Common myeloid progenitor, CD34-positive (primary cell): Measurements from ENCODE around the gene SYNDIG1L. TPM values are rescaled to one million over a fixed set of nuclear protein-coding genes. Genes with fewer than 3 reads are reported as not detected.

Experiments
- CTCF ChIA-PET: fragments of 350-600 bp; sonication (Branson Sonifier 250); formaldehyde crosslinking; loops from one replicate; lab custom pipeline; 2021; ENCODE audit warnings: antibody characterized with exemption; lab: Charles Lee
- POLR2A ChIA-PET: fragments of 350-600 bp; sonication (Branson Sonifier 250); formaldehyde crosslinking; loops from one replicate; lab custom pipeline; 2021; ENCODE audit warnings: antibody characterized with exemption; lab: Charles Lee
- DNase-seq, 3 donors: peaks; one replicate each; pipeline versions ENCODE4 v3.0.0 to v3.0.0-alpha.2; 2013
- H3K27ac ChIP-seq, 2 experiments: 1 replicate in 1 of 2; 2 replicates in 1 of 2; pipeline ENCODE4 v1.7.0; 2013; ENCODE audit warnings: inconsistent platforms in 2 of 2, low read length in 2 of 2, mild to moderate bottlenecking in 2 of 2, low read depth in 1 of 2, moderate library complexity in 1 of 2; ENCODE audit not compliant: severe bottlenecking in 2 of 2, insufficient read depth in 1 of 2, poor library complexity in 1 of 2
- H3K27me3 ChIP-seq, 5 experiments: replicated peaks in 2 of 5; 1 replicate in 3 of 5; 2 replicates in 2 of 5; pipeline versions ENCODE4 v1.6.1 to v1.7.0; 2013; ENCODE audit warnings: low read length in 4 of 5, mild to moderate bottlenecking in 2 of 5, moderate library complexity in 2 of 5, inconsistent platforms in 1 of 5; ENCODE audit not compliant: insufficient read depth in 5 of 5, control insufficient read depth in 4 of 5
- H3K36me3 ChIP-seq, 4 experiments: 1 replicate in 2 of 4; 2 replicates in 2 of 4; pipeline versions ENCODE4 v1.6.1 to v1.7.0; 2013; ENCODE audit warnings: low read length in 3 of 4, control low read depth in 1 of 4, mild to moderate bottlenecking in 1 of 4; ENCODE audit not compliant: control insufficient read depth in 4 of 4, insufficient read depth in 4 of 4
- H3K4me1 ChIP-seq, 4 experiments: 1 replicate in 3 of 4; 2 replicates in 1 of 4; pipeline versions ENCODE4 v1.6.1 to v1.7.1; 2013; ENCODE audit warnings: low read length in 3 of 4, mild to moderate bottlenecking in 3 of 4, control low read depth in 1 of 4, inconsistent platforms in 1 of 4, moderate library complexity in 1 of 4; ENCODE audit not compliant: control insufficient read depth in 4 of 4, insufficient read depth in 4 of 4; ENCODE audit errors: control extremely low read depth in 1 of 4
- H3K4me3 ChIP-seq, 7 experiments: 1 replicate in 4 of 7; 2 replicates in 3 of 7; pipeline versions ENCODE4 v1.5.1 to v1.7.0; 2013; ENCODE audit warnings: mild to moderate bottlenecking in 7 of 7, low read length in 6 of 7, moderate library complexity in 6 of 7, inconsistent platforms in 2 of 7, low read depth in 2 of 7, control low read depth in 1 of 7; ENCODE audit not compliant: insufficient read depth in 4 of 7, control insufficient read depth in 1 of 7; ENCODE audit errors: extremely low read depth in 1 of 7
- H3K9me3 ChIP-seq, 5 experiments: 1 replicate in 4 of 5; 2 replicates in 1 of 5; pipeline versions ENCODE4 v1.6.1 to v1.7.1; 2013; ENCODE audit warnings: low read length in 4 of 5, mild to moderate bottlenecking in 2 of 5, inconsistent platforms in 1 of 5, low read depth in 1 of 5, moderate library complexity in 1 of 5; ENCODE audit not compliant: control insufficient read depth in 4 of 5, insufficient read depth in 2 of 5; ENCODE audit errors: control extremely low read depth in 1 of 5
- WGBS: methylation state at CpG from one replicate; pipeline ENCODE4 v1.1.5; 2013; ENCODE audit not compliant: insufficient coverage; 5-methylcytosine and 5-hydroxymethylcytosine counted together
- polyA plus RNA-seq: library from polyadenylated mRNA; unstranded; fragments of 120-200 nt; gene quantifications from one replicate; pipeline ENCODE4 v1.2.1, GENCODE V29; 2013

SYNDIG1L gene
- 0.01 TPM for polyA plus RNA-seq

DNA sequence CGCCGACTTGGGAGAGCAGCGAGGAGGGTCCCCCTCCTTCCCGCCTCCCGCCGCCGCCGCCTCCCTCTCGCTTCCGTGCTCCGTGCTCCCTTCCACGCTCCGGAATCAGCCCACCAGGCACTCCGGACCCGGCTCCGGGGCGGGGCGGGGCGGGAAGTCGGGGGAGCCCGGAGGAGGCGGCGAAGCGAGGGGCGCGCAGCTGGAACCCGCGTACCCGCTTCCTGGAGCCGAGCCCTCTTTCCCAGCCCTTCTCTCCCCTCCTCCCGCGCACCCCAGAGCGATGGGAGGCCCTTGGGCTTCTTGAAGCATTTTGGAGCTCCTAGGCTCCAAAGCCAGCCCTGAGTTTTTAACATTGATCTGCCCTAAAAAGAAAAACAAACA, at the start of gene SYNDIG1L:
TSS of gene SYNDIG1L (minus strand) at position 9 of the 381 bp plus-strand sequence. CDS start 16,466 bp downstream, outside the sequence.
- ChIA-PET POLR2A (no interaction called here), CTCF (interaction anchor here (1.0 to 2.9 kb wide), 3 partner anchors 11 to 55 kb away, joined by 3 to 7 read pairs (median 5); no protein-coding TSS in a partner anchor)
- DNase-seq, result no peak
- Histone ChIP-seq H3K9me3 (no peaks in the 10 kb centered on the region), H3K4me3 (peak within 1 kb of the TSS in 2 of 7 experiments; percentile 33 to 40), H3K27ac (no peak within 1 kb of the TSS), H3K27me3 (peaks cover 0 to 61% (median 24%) of the 10 kb centered on the region in 5 experiments), H3K4me1 (peaks cover 0 to 6% (median 3%) of the 10 kb centered on the region in 4 experiments), H3K36me3 (no peaks in the 10 kb centered on the region)
- 2% methylated on average over 31 of the region's 33 CpGs for WGBS

DNA sequence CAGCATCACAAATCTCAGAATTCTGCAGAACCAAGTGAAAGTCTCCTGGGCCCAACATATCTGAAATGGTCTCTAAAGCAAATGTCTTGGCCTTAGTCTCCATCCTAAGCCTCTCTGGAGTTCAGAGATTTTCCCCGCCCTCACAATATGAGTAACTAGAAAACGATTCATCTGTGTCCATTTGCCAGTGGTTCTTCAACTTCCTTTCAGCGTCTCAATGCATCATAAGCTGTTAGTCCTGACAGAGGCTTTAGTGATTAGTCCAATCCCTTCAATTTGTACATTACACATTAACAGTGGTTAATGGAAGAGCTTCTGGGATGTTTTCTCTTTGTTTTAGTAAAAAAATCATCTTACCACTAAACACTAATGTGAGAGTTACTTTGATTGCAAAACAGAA, 49.7 kb upstream of the SYNDIG1L start:
- H3K36me3 ChIP-seq, result peaks cover 16 to 43% (median 31%) of the 10 kb centered on the region in 4 experiments
- WGBS, result 100% methylated on average over 1 of the region's 3 CpGs
- H3K27me3 ChIP-seq, result no peaks in the 10 kb centered on the region
- ChIA-PET POLR2A (no interaction called here), CTCF (interaction anchor here (1.5 kb wide), 2 partner anchors 106 to 118 kb away, joined by 3 read pairs; no protein-coding TSS in a partner anchor)
- no peaks in the 10 kb centered on the region for H3K4me1 ChIP-seq
- H3K4me3 ChIP-seq, result no peak overlapping the region
- H3K27ac ChIP-seq, result no peak overlapping the region
- DNase-seq, result no peak
- H3K9me3 ChIP-seq, result no peaks in the 10 kb centered on the region

DNA sequence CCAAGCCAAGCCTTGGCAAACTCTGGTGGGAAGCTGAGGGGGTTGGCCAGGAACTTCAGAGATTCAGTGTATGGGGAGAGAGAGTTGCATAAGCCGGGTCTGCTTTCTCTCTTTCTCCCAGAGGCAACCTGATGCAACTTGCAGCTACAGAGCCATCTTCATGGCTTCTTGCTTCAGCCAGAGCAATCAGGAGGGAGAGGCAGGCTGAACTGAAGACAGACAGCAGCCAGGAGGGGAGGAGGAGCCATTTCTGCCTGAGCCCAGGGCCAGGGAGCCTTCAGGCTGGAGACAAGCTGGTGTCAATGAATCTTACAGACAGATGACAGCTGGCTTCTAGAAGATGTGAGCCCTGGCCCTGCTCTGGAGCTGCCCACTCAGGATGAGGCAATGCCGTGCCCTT, 48.4 kb upstream of the SYNDIG1L start:
- Histone ChIP-seq H3K4me1 (no peaks in the 10 kb centered on the region), H3K27me3 (no peaks in the 10 kb centered on the region), H3K4me3 (no peak overlapping the region), H3K9me3 (no peaks in the 10 kb centered on the region), H3K36me3 (peaks cover 8 to 34% (median 21%) of the 10 kb centered on the region in 4 experiments), H3K27ac (no peak overlapping the region)
- ChIA-PET CTCF (interaction anchor here (1.1 to 1.4 kb wide), 2 partner anchors 14 to 108 kb away, joined by 3 to 4 read pairs; no protein-coding TSS in a partner anchor), POLR2A (no interaction called here)
- DNase-seq, result no peak
- WGBS, result 100% methylated on average over 1 of the region's 2 CpGs

DNA sequence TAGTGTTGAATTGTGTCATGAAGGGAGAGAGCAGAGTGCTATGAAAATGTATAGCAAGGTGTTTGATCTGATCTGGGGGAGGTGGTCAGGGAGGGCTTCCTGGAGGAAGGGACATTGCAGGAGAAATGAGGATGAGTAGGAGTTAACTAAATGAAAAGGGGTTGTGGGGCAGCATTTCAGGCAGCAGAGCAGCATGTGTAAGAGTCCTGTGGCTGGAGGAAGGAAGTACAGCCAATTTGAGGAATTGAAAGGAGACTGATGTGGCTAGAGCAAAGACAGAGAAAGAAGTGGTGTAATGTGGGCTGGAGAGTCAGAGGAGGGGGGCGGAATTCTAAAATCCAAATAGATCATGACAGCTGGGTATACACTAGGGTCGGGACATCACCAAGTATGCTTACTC, 46.6 kb upstream of the SYNDIG1L start:
- peaks cover 5 to 23% (median 13%) of the 10 kb centered on the region in 4 experiments for H3K36me3 ChIP-seq
- no peak overlapping the region for H3K4me3 ChIP-seq
- WGBS, result 100% methylated on average over 1 of the region's 2 CpGs

DNA sequence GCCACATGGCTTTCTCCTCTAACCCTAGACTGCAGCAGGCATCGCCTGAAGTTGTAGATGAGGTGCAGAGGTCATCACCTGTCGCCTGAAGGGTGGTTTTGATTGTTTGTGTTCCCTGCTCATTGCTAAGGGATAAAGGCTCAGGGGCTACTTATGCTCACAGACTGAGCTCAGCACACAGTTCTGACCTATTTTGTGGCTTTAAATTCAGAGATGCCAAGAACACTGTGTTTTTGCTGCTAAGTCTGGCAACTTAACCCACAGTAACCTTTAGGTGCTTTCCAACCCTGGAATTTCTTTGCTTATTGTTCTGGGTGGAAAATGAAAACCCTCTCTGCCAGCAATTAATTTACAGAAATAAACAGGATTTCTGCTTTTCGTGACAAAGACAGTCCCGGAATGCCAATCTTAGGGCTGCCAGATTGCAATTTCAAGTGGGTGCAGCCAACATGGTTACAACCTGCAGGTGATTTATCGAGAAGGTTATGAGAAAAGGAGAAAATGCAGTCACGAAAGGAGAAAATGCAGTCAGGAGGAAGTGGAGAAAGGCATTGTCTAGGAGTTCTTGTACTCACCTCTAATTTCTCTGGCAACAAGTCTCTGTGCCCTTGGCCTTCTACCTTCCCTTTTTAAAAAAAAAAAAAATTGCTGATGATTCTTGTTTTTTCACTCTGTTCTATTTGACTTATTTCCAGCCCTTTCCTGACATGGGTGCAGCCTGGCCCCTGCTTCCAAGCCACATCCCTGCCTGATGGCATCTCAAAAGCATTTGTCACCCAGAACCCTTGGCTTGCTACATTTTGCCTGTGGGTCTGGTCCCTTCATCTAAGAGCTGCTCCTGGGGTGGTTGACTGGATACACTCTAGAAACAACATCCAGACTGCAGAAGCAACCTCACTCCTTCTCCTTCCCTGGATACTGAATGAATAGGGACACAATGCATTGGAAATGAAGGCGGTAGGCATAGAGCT, 43.8 kb upstream of the SYNDIG1L start:
- no peaks in the 10 kb centered on the region for H3K9me3 ChIP-seq
- no peak overlapping the region for H3K4me3 ChIP-seq
- POLR2A ChIA-PET, result no interaction called here
- no peaks in the 10 kb centered on the region for H3K27me3 ChIP-seq
- DNase-seq, result no peak
- no peaks in the 10 kb centered on the region for H3K4me1 ChIP-seq
- WGBS, result 98% methylated on average over 6 of the region's 7 CpGs
- peaks cover 0 to 14% (median 5%) of the 10 kb centered on the region in 4 experiments for H3K36me3 ChIP-seq
- no peak overlapping the region for H3K27ac ChIP-seq
- CTCF ChIA-PET, result interaction anchor here (1.5 to 2.9 kb wide), 2 partner anchors 10 kb away, joined by 3 to 10 read pairs; no protein-coding TSS in a partner anchor

More for the DNA sequence above, 46.6 kb upstream of the SYNDIG1L start:
- ChIA-PET POLR2A (no interaction called here), CTCF (no interaction called here)
- no peaks in the 10 kb centered on the region for H3K9me3 ChIP-seq
- no peaks in the 10 kb centered on the region for H3K4me1 ChIP-seq
- no peak for DNase-seq
- no peak overlapping the region for H3K27ac ChIP-seq
- no peaks in the 10 kb centered on the region for H3K27me3 ChIP-seq

DNA sequence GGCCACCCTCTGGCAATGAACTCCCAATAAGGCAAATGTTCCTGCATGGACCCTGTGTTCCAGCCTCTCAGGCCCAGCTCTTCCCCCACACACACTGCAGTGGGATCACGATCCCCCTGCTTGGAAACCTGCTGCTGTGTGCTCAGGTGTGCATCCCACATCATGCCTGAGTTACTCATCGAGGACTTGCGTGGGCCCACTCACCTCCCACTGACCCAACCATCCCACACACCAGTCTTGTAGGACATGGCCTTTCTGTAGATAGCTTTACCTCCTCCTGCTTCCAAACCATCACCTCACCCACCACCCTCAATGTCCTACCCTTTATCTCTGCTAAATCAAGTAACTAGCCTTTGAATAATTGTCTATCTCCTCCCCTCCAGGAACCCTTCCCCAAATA, 42.5 kb upstream of the SYNDIG1L start:
- H3K27me3 ChIP-seq, result no peaks in the 10 kb centered on the region
- WGBS, result 97% methylated on average over 3 of the region's 3 CpGs
- no peak overlapping the region for H3K4me3 ChIP-seq
- no peaks in the 10 kb centered on the region for H3K9me3 ChIP-seq
- H3K36me3 ChIP-seq, result peaks cover 0 to 2% (median 0%) of the 10 kb centered on the region in 4 experiments
- no peaks in the 10 kb centered on the region for H3K4me1 ChIP-seq
- H3K27ac ChIP-seq, result no peak overlapping the region
- POLR2A ChIA-PET, result no interaction called here
- DNase-seq, result no peak
- CTCF ChIA-PET, result interaction anchor here (0.7 to 1.5 kb wide), 2 partner anchors 11 to 25 kb away, joined by 3 read pairs; partner anchors contain the start of genes ISCA2 and NPC2
